HG02623 (cell line): ENCODE data around the gene NCBP2.

Experiments
- ATAC-seq: cut with Tn5 transposase; IDR thresholded peaks from one replicate; pipeline ENCODE4 v1.9.1; 2021; ENCODE audit warnings: moderate library complexity; ENCODE audit not compliant: unreplicated experiment

NCBP2 gene

DNA sequence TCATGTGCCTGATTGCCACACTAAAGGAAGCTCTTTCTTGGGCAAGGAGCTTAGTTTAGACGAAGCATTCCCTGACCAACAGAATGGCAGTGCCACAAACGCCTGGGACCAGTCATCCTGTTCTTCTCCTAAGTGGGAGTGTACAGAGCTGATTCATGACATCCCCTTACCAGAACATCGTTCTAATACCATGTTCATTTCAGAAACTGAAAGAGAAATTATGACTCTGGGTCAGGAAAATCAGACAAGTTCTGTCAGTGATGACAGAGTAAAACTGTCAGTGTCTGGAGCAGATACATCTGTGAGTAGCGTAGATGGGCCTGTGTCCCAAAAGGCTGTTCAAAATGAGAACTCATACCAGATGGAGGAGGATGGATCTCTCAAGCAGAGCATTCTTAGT is 56.2 kb downstream of the NCBP2 start:
- no peak for ATAC-seq
